ENCODE data around the gene MAPK9. TPM values are rescaled to one million over a fixed set of nuclear protein-coding genes. Genes with fewer than 3 reads are reported as not detected.

Gene MAPK9
- total RNA-seq, 4 donors from 2014 or later = 25.5 to 42.3 (median 36.5) TPM

- no peaks in the 10 kb centered on the region for H3K4me1 ChIP-seq
- 49 to 60% methylated on average over 3 of the region's 3 CpGs for WGBS, 2 donors (ENCODE audit: low coverage in 1 of 2)
- in situ Hi-C loops (cut with MboI; ENCODE audit: low pct_ligation_motif_present in 1 of 4, low pct_unique_long_range_greater_than_20kb in 1 of 4, low sequenced_read_pairs in 3 of 4) = no loop called here
- no peaks in the 10 kb centered on the region for H3K27me3 ChIP-seq
- no peak for DNase-seq
- H3K36me3 ChIP-seq = peaks cover 0 to 98% (median 49%) of the 10 kb centered on the region in 4 donors
- H3K9me3 ChIP-seq = peaks cover 91 to 98% of the 10 kb centered on the region in 2 donors
- no peak overlapping the region for H3K27ac ChIP-seq
- intact Hi-C loops (cut with DNase I; ENCODE audit: low total_unique reads) = no loop called here
- H3K4me3 ChIP-seq = no peak overlapping the region
- TF ChIP-seq EP300 (IDR thresholded peaks at IDR 0.05; ENCODE audit: low read depth) = no peak
- no peak for TF ChIP-seq POLR2A (IDR thresholded peaks at IDR 0.05)
- no peak for TF ChIP-seq CTCF (IDR thresholded peaks at IDR 0.05)
- no peak for TF ChIP-seq POLR2AphosphoS5 (IDR thresholded peaks at IDR 0.05)
These were observed 32.6 kb downstream of the MAPK9 start for GRCh38 chr5:180259260-180259611.

GRCh38 chr5:180253036-180253824 lies 38.7 kb downstream of the MAPK9 start:
- peaks cover 0 to 86% (median 28%) of the 10 kb centered on the region in 4 donors for H3K36me3 ChIP-seq
- intact Hi-C loops (cut with DNase I; ENCODE audit: low total_unique reads) (no loop called here), in situ Hi-C loops (cut with MboI; ENCODE audit: low pct_ligation_motif_present in 1 of 4, low pct_unique_long_range_greater_than_20kb in 1 of 4, low sequenced_read_pairs in 3 of 4) (no loop called here)
- no peak overlapping the region for H3K4me3 ChIP-seq
- TF ChIP-seq CTCF (IDR thresholded peaks at IDR 0.05) (no peak), POLR2AphosphoS5 (IDR thresholded peaks at IDR 0.05) (no peak), POLR2A (IDR thresholded peaks at IDR 0.05) (no peak), EP300 (IDR thresholded peaks at IDR 0.05; ENCODE audit: low read depth) (no peak)
- 90 to 96% methylated on average over 10 to 24 of the region's 24 CpGs for WGBS, 2 donors (ENCODE audit: low coverage in 1 of 2)
- no peak for DNase-seq
- no peaks in the 10 kb centered on the region for H3K4me1 ChIP-seq
- H3K27ac ChIP-seq = no peak overlapping the region
- H3K27me3 ChIP-seq = no peaks in the 10 kb centered on the region
- peaks cover 65 to 84% of the 10 kb centered on the region in 2 donors for H3K9me3 ChIP-seq

GRCh38 chr5:180251887-180252286 lies 40.0 kb downstream of the MAPK9 start:
- in situ Hi-C loops (cut with MboI; ENCODE audit: low pct_ligation_motif_present in 1 of 4, low pct_unique_long_range_greater_than_20kb in 1 of 4, low sequenced_read_pairs in 3 of 4) = no loop called here
- no peak for TF ChIP-seq EP300 (IDR thresholded peaks at IDR 0.05; ENCODE audit: low read depth)
- no peak for TF ChIP-seq POLR2A (IDR thresholded peaks at IDR 0.05)
- no peak for TF ChIP-seq POLR2AphosphoS5 (IDR thresholded peaks at IDR 0.05)
- TF ChIP-seq CTCF (IDR thresholded peaks at IDR 0.05) = no peak

GRCh38 chr5:180251141-180251540 lies 40.7 kb downstream of the MAPK9 start:
- DNase-seq = no peak
- in situ Hi-C loops (cut with MboI; ENCODE audit: low pct_ligation_motif_present in 1 of 4, low pct_unique_long_range_greater_than_20kb in 1 of 4, low sequenced_read_pairs in 3 of 4) (no loop called here), intact Hi-C loops (cut with DNase I; ENCODE audit: low total_unique reads) (no loop called here)
- H3K4me1 ChIP-seq = no peaks in the 10 kb centered on the region
- no peak overlapping the region for H3K4me3 ChIP-seq
- no peaks in the 10 kb centered on the region for H3K27me3 ChIP-seq
- H3K27ac ChIP-seq = no peak overlapping the region
- 90% methylated on average over 9 of the region's 9 CpGs; no CpG with 5 or more reads in 1 of the 2 donors for WGBS, 2 donors (ENCODE audit: low coverage in 1 of 2)
- H3K36me3 ChIP-seq = peaks cover 0 to 86% (median 23%) of the 10 kb centered on the region in 4 donors
- TF ChIP-seq EP300 (IDR thresholded peaks at IDR 0.05; ENCODE audit: low read depth) (no peak), POLR2AphosphoS5 (IDR thresholded peaks at IDR 0.05) (no peak), CTCF (IDR thresholded peaks at IDR 0.05) (no peak), POLR2A (IDR thresholded peaks at IDR 0.05) (no peak)
- peaks cover 49 to 72% of the 10 kb centered on the region in 2 donors for H3K9me3 ChIP-seq

More at GRCh38 chr5:180251887-180252286, 40.0 kb downstream of the MAPK9 start:
- intact Hi-C loops (cut with DNase I; ENCODE audit: low total_unique reads) = no loop called here
- no peak overlapping the region for H3K4me3 ChIP-seq
- peaks cover 56 to 72% of the 10 kb centered on the region in 2 donors for H3K9me3 ChIP-seq
- no peak for DNase-seq
- 97% methylated on average over 7 of the region's 7 CpGs; no CpG with 5 or more reads in 1 of the 2 donors for WGBS, 2 donors (ENCODE audit: low coverage in 1 of 2)
- H3K4me1 ChIP-seq = no peaks in the 10 kb centered on the region
- H3K36me3 ChIP-seq = peaks cover 0 to 86% (median 27%) of the 10 kb centered on the region in 4 donors
- H3K27me3 ChIP-seq = no peaks in the 10 kb centered on the region
- H3K27ac ChIP-seq = no peak overlapping the region

Data from transverse colon (tissue), 4 donors.